Measurements from ENCODE around the gene SCAMP5.

SCAMP5 gene

DNA sequence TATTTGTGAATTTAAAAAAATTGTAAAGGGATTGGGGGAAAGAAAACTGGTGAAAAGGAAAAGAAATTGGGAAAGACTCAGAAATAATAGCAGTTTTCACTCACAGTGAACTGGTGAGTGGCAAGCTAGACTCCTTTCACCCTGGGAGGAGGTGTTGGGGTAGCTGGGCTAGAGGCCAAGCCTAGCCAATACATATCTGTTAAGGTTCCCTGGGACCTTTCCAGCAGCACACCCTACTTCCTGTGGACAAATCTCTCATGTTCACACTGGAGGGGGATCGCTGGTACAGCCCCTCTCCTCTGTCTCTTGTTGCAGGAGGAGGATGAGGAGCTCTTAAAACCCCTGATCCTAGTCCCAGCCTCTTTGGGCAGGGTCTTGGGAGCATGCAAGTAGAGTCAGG is 35.1 kb upstream of the SCAMP5 start:
- H3K27me3 ChIP-seq (ENCODE audit: control insufficient read depth, insufficient read depth, low read length), result peaks cover 11% of the 10 kb centered on the region
- no peak overlapping the region for H3K4me3 ChIP-seq (ENCODE audit: low read length)
- peaks cover 5% of the 10 kb centered on the region for H3K4me1 ChIP-seq (ENCODE audit: control insufficient read depth, insufficient read depth, low read length)
- H3K9ac ChIP-seq (ENCODE audit: low read length), result no peak overlapping the region
- H3K27ac ChIP-seq (ENCODE audit: low read depth, low read length), result no peak overlapping the region
- no peaks in the 10 kb centered on the region for H3K36me3 ChIP-seq (ENCODE audit: control insufficient read depth, insufficient read depth, low read length)

DNA sequence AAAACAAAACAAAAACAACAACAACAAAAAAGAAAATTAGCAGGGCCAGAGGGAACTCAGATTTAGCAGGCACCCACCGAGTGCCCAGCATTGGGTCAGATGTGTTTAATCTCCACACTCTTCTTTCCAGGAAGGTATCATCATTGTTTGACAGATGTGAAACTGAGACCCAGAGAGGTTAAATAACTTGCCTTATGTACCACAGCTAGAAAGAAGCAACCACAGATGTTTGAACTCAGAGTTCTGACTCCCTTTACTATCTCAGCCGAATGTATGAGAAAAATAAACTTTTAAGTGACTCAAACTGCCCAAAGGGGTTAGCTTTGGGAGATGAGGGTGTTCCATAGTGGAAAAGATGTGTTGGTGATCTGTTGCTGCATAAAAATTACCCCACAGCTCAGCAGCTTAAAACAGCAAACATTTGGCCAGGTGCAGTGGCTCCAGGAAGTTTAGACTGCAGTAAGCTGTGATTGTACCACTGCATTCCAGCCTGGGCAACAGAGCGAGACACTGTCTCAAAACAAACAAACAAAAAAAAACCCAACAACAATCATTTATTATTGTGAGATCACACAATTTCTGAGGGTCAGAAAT is 34.3 kb upstream of the SCAMP5 start:
- Histone ChIP-seq H3K27me3 (ENCODE audit: control insufficient read depth, insufficient read depth, low read length) (peaks cover 11% of the 10 kb centered on the region), H3K9ac (ENCODE audit: low read length) (no peak overlapping the region), H3K4me3 (ENCODE audit: low read length) (no peak overlapping the region), H3K27ac (ENCODE audit: low read depth, low read length) (no peak overlapping the region), H3K4me1 (ENCODE audit: control insufficient read depth, insufficient read depth, low read length) (peaks cover 3% of the 10 kb centered on the region), H3K36me3 (ENCODE audit: control insufficient read depth, insufficient read depth, low read length) (no peaks in the 10 kb centered on the region)

DNA sequence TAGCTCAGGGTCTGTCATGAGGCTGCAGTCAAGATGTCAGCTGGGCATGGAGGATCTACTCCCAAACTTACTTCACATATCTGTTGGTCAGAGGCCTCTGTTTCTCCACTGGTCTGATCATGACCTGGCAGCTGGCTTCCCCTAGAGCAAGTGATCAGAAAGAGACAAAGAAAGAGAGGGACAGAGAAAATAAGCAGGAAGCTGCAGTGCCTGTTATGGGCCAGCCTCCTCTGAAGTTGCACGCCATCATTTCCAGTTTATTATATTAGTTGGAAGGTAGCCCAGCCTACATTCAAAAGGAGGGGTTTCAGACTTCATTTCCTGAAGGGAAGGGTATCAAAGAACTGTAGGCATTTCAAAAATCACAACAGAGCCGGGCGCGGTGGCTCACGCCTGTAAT is 33.7 kb upstream of the SCAMP5 start:
- Histone ChIP-seq H3K27ac (ENCODE audit: low read depth, low read length) (no peak overlapping the region), H3K27me3 (ENCODE audit: control insufficient read depth, insufficient read depth, low read length) (peaks cover 11% of the 10 kb centered on the region)

DNA sequence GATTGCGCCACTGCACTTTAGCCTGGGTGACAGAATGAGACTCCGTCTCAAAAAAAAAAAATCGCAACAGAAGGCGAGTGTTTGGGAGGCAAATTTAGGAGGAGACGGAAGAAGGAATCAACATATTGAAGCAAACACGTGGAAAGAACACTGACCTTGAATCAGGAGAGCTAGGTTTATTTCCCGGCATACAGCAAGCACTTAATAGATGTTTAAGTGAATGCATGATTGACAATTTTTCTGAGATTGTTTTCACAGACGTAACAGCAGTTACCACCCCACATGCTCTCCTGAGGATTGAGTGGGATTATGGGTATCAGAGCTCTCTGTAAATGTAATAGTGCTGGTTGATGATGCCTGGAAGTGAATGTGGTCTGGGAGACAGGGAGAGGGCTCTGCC is 33.1 kb upstream of the SCAMP5 start:
- Histone ChIP-seq H3K9ac (ENCODE audit: low read length) (no peak overlapping the region), H3K4me1 (ENCODE audit: control insufficient read depth, insufficient read depth, low read length) (peaks cover 3% of the 10 kb centered on the region), H3K36me3 (ENCODE audit: control insufficient read depth, insufficient read depth, low read length) (no peaks in the 10 kb centered on the region), H3K27ac (ENCODE audit: low read depth, low read length) (no peak overlapping the region), H3K27me3 (ENCODE audit: control insufficient read depth, insufficient read depth, low read length) (peaks cover 11% of the 10 kb centered on the region), H3K4me3 (ENCODE audit: low read length) (no peak overlapping the region)

More for the DNA sequence above, 33.7 kb upstream of the SCAMP5 start:
- no peaks in the 10 kb centered on the region for H3K36me3 ChIP-seq (ENCODE audit: control insufficient read depth, insufficient read depth, low read length)
- H3K4me1 ChIP-seq (ENCODE audit: control insufficient read depth, insufficient read depth, low read length), result peaks cover 3% of the 10 kb centered on the region
- no peak overlapping the region for H3K4me3 ChIP-seq (ENCODE audit: low read length)
- no peak overlapping the region for H3K9ac ChIP-seq (ENCODE audit: low read length)

DNA sequence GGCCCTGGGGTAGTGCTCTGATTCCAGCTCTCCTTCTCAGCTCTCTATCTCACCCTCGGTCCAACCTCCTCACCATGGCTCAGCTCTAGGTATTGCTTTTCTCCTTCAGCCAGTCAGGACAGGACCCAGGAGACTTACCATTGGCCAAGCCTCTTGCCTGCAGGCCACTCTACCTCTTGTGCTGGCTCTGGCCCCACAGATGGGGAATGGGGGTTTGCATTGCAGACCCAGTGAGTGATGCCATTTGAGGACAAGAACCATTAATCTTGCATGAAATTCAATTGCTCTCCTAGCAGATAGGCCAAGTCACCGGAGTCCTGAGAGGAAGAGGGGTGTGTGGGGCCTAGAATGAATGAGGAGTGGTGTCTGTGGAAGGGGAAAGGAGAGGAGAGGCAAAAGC is 32.7 kb upstream of the SCAMP5 start:
- H3K36me3 ChIP-seq (ENCODE audit: control insufficient read depth, insufficient read depth, low read length), result no peaks in the 10 kb centered on the region
- H3K9ac ChIP-seq (ENCODE audit: low read length), result no peak overlapping the region

DNA sequence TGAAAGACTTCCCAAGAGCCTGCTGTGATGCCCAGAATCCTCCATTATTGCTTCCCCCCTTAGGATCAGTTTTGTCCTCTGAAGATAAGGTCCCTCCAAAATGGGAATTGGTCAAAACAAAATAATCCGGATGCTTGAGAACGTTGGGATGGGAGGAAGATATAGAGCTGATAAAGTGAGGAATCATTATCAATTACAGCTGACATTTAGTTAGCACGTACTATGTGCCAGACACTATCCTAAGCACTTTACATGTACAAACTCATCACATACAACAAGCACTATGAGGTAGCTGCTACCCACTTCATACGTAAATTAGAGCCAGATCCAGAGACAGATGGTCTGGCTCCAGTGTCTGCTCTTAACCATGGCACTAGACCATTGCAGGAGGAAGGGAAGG is 32.1 kb upstream of the SCAMP5 start:
- Histone ChIP-seq H3K27ac (ENCODE audit: low read depth, low read length) (no peak overlapping the region), H3K36me3 (ENCODE audit: control insufficient read depth, insufficient read depth, low read length) (no peaks in the 10 kb centered on the region), H3K27me3 (ENCODE audit: control insufficient read depth, insufficient read depth, low read length) (peaks cover 9% of the 10 kb centered on the region), H3K4me1 (ENCODE audit: control insufficient read depth, insufficient read depth, low read length) (peaks cover 3% of the 10 kb centered on the region), H3K9ac (ENCODE audit: low read length) (no peak overlapping the region), H3K4me3 (ENCODE audit: low read length) (no peak overlapping the region)

More for the DNA sequence above, 32.7 kb upstream of the SCAMP5 start:
- Histone ChIP-seq H3K27ac (ENCODE audit: low read depth, low read length) (no peak overlapping the region), H3K27me3 (ENCODE audit: control insufficient read depth, insufficient read depth, low read length) (peaks cover 11% of the 10 kb centered on the region), H3K4me3 (ENCODE audit: low read length) (no peak overlapping the region), H3K4me1 (ENCODE audit: control insufficient read depth, insufficient read depth, low read length) (peaks cover 3% of the 10 kb centered on the region)

DNA sequence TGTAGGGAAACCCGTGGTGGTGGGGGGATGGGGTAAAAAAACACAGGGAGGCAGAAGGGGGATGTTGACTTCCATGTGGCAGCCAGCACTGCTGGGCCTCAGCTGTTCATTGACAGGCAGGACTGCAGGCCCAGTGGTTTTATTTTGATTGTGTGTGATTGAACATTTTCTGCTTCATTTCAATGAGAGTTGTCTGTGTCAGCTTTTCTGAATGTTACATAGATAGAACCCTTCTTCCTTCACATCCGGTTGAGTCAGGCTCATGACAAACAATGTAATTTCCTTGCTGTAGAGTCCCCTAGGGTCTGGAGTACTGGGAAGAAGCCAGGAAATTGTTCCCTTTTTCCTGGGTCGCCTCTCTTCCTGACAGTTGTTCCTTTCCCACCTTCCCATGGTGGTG is 30.6 kb upstream of the SCAMP5 start:
- H3K9ac ChIP-seq (ENCODE audit: low read length), result no peak overlapping the region
- H3K4me3 ChIP-seq (ENCODE audit: low read length), result no peak overlapping the region
- no peak overlapping the region for H3K27ac ChIP-seq (ENCODE audit: low read depth, low read length)
- H3K27me3 ChIP-seq (ENCODE audit: control insufficient read depth, insufficient read depth, low read length), result no peaks in the 10 kb centered on the region
- no peaks in the 10 kb centered on the region for H3K4me1 ChIP-seq (ENCODE audit: control insufficient read depth, insufficient read depth, low read length)
- H3K36me3 ChIP-seq (ENCODE audit: control insufficient read depth, insufficient read depth, low read length), result no peaks in the 10 kb centered on the region

DNA sequence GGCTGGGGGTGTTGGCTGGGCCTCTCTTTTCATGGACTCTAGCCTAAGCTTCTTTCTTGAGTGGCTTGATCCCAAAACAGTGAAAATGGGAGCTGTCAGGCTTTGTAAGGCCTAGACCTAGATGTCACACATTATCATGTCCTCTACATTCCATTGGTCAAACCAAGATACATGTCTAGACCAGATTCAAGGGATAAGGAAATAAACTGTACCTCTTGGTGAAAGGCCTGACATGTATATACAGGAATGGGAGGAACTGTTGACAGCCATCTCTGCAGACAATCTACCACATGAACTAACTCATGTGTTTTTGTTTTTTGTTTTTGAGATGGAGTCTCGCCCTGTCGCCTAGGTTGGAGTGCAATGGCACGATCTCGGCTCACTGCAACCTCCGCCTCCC is 27.7 kb upstream of the SCAMP5 start:
- H3K9ac ChIP-seq (ENCODE audit: low read length), result no peak overlapping the region
- H3K36me3 ChIP-seq (ENCODE audit: control insufficient read depth, insufficient read depth, low read length), result no peaks in the 10 kb centered on the region
- no peak overlapping the region for H3K4me3 ChIP-seq (ENCODE audit: low read length)
- no peak overlapping the region for H3K27ac ChIP-seq (ENCODE audit: low read depth, low read length)
- no peaks in the 10 kb centered on the region for H3K4me1 ChIP-seq (ENCODE audit: control insufficient read depth, insufficient read depth, low read length)
- no peaks in the 10 kb centered on the region for H3K27me3 ChIP-seq (ENCODE audit: control insufficient read depth, insufficient read depth, low read length)

DNA sequence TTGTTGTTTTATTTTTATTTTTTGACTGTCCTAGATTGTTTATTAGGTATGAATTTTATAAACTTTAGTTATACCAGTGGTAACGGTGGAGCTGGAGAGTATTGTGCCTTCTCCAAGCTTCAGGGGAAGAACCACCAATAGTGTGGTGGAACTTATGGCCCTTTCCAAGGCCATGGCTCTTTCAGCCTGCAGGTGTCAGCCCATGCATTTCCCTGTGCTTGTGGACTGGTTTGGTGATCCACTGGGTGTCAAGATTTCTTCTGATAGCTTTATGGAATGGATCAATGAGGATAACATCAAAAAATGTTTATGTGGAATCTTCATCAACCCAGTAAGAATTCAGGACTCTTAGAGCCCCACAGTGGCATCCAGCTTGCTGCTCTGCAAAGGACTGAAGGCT is 19.2 kb upstream of the SCAMP5 start:
- Histone ChIP-seq H3K36me3 (ENCODE audit: control insufficient read depth, insufficient read depth, low read length) (no peaks in the 10 kb centered on the region), H3K4me3 (ENCODE audit: low read length) (no peak overlapping the region), H3K27me3 (ENCODE audit: control insufficient read depth, insufficient read depth, low read length) (no peaks in the 10 kb centered on the region), H3K4me1 (ENCODE audit: control insufficient read depth, insufficient read depth, low read length) (no peaks in the 10 kb centered on the region), H3K9ac (ENCODE audit: low read length) (no peak overlapping the region), H3K27ac (ENCODE audit: low read depth, low read length) (no peak overlapping the region)

DNA sequence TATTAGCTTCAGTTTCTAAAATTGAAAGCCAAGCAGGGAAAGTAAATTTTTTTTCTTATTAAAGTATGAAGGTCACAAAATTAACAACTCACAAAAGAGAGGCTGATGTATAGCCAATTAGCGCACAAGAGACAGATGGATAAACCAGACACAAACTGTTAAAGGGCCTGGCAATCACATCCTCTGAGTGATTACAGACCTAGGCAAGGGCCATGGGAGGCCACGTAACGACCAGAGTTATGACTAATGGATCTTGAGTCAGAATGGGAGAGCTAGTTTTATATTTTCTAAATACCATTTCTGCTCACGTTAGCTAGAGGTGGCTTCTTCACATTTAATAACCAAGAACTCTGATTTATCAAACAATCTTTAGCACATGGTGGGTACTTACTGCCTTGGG is 17.8 kb upstream of the SCAMP5 start:
- H3K27ac ChIP-seq (ENCODE audit: low read depth, low read length), result no peak overlapping the region

DNA sequence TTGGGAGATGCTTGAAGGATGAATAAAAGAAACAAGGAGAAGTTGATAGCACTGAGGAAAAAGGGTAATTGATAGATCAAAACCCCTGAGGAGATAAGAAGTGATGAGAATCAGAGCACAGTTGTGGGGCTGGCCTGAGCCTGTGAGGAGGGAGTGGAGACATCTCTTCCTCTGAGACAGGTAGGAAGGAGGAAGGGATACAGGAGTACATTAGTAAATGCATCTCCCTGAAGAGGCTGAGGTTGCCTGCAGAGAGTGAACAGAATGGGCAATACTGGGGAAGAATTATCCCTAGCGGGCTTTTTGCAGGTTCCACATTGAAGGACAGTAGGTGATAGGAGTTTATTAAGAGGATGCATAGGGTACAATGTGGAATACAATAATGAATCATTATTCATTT is 17.3 kb upstream of the SCAMP5 start:
- H3K4me3 ChIP-seq (ENCODE audit: low read length), result no peak overlapping the region
- H3K36me3 ChIP-seq (ENCODE audit: control insufficient read depth, insufficient read depth, low read length), result no peaks in the 10 kb centered on the region
- H3K4me1 ChIP-seq (ENCODE audit: control insufficient read depth, insufficient read depth, low read length), result no peaks in the 10 kb centered on the region
- H3K27ac ChIP-seq (ENCODE audit: low read depth, low read length), result no peak overlapping the region
- no peaks in the 10 kb centered on the region for H3K27me3 ChIP-seq (ENCODE audit: control insufficient read depth, insufficient read depth, low read length)
- no peak overlapping the region for H3K9ac ChIP-seq (ENCODE audit: low read length)

More for the DNA sequence above, 17.8 kb upstream of the SCAMP5 start:
- H3K36me3 ChIP-seq (ENCODE audit: control insufficient read depth, insufficient read depth, low read length), result no peaks in the 10 kb centered on the region
- H3K4me3 ChIP-seq (ENCODE audit: low read length), result no peak overlapping the region
- no peaks in the 10 kb centered on the region for H3K4me1 ChIP-seq (ENCODE audit: control insufficient read depth, insufficient read depth, low read length)
- H3K9ac ChIP-seq (ENCODE audit: low read length), result no peak overlapping the region
- H3K27me3 ChIP-seq (ENCODE audit: control insufficient read depth, insufficient read depth, low read length), result no peaks in the 10 kb centered on the region

DNA sequence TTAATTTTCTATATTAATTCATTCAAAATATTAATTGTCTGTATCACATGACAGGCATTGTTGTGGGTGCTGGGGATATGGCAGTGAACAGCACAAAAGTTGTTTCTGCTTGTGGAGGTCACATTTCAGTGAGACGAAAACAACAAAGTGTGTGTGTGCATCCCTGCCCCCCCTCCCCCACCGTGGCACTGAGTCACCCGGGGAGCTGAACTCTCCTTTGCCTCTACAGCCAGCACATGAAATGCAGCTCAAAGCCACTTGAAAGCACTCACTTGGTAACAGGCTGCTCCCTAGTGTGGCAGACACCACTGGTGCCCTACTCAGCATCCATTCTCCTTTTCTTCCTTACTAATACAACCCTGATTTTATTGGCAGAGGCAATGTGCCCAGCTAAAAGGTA is 16.9 kb upstream of the SCAMP5 start:
- no peak overlapping the region for H3K9ac ChIP-seq (ENCODE audit: low read length)
- no peak overlapping the region for H3K4me3 ChIP-seq (ENCODE audit: low read length)
- no peak overlapping the region for H3K27ac ChIP-seq (ENCODE audit: low read depth, low read length)
- no peaks in the 10 kb centered on the region for H3K4me1 ChIP-seq (ENCODE audit: control insufficient read depth, insufficient read depth, low read length)
- H3K27me3 ChIP-seq (ENCODE audit: control insufficient read depth, insufficient read depth, low read length), result no peaks in the 10 kb centered on the region
- H3K36me3 ChIP-seq (ENCODE audit: control insufficient read depth, insufficient read depth, low read length), result no peaks in the 10 kb centered on the region

DNA sequence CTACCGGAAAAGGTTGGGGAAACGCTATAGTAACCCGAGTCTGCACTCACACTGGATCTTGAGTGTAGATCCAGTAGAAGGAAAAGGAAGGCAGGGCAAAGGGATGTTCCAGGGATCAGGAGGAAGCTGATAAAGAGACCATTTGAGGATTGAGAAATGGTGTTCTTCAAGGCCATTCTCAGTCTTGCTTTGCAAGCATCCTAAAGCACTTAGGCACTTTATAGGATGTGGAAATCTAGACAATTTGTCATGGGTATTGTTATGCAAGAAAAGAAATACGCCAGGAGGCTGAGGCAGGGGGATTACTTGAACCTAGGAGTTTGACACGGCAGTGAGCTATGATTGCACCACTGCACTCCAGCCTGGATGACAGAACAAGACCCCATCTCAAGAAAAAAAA is 13.2 kb upstream of the SCAMP5 start:
- Histone ChIP-seq H3K36me3 (ENCODE audit: control insufficient read depth, insufficient read depth, low read length) (no peaks in the 10 kb centered on the region), H3K4me3 (ENCODE audit: low read length) (no peak overlapping the region), H3K9ac (ENCODE audit: low read length) (no peak overlapping the region), H3K27ac (ENCODE audit: low read depth, low read length) (no peak overlapping the region), H3K4me1 (ENCODE audit: control insufficient read depth, insufficient read depth, low read length) (no peaks in the 10 kb centered on the region), H3K27me3 (ENCODE audit: control insufficient read depth, insufficient read depth, low read length) (no peaks in the 10 kb centered on the region)

All from rectal smooth muscle tissue (tissue), 1 donor.